ENCODE results near the gene TEK.

TEK gene

GRCh38 chr9:27273186-27273585, 164.2 kb downstream of the TEK start:
- TF ChIP-seq CTCF (IDR thresholded peaks at IDR 0.05; ENCODE audit: control insufficient read depth, extremely low read depth, insufficient read depth) = no peak
- H3K4me3 ChIP-seq (ENCODE audit: low read depth, low read length) = no peak overlapping the region
- DNase-seq (ENCODE audit: low read depth) = no peak

- peak; percentile 40 for DNase-seq (ENCODE audit: low read depth)
- no peak overlapping the region for H3K4me3 ChIP-seq (ENCODE audit: low read depth, low read length)
- peak; percentile 64 for TF ChIP-seq CTCF (IDR thresholded peaks at IDR 0.05; ENCODE audit: control insufficient read depth, extremely low read depth, insufficient read depth)
These were observed 167.4 kb downstream of the TEK start for GRCh38 chr9:27276193-27277030.

- no peak for TF ChIP-seq CTCF (IDR thresholded peaks at IDR 0.05; ENCODE audit: control insufficient read depth, extremely low read depth, insufficient read depth)
- H3K4me3 ChIP-seq (ENCODE audit: low read depth, low read length) = no peak overlapping the region
- DNase-seq (ENCODE audit: low read depth) = no peak
These were observed 169.3 kb downstream of the TEK start for GRCh38 chr9:27278374-27278773.

- no peak for DNase-seq (ENCODE audit: low read depth)
These were observed 170.6 kb downstream of the TEK start for GRCh38 chr9:27279611-27280010.

More at GRCh38 chr9:27279611-27280010, 170.6 kb downstream of the TEK start:
- TF ChIP-seq CTCF (IDR thresholded peaks at IDR 0.05; ENCODE audit: control insufficient read depth, extremely low read depth, insufficient read depth) = no peak
- H3K4me3 ChIP-seq (ENCODE audit: low read depth, low read length) = no peak overlapping the region

Data from LNCaP clone FGC (cell line).